Measurements from ENCODE around the gene LDHA.
A peak's percentile ranks its signal among the peaks of the same experiment; 100 is the strongest.

The LDHA gene

GRCh38 chr11:18393581-18394274, 635 bp upstream of the LDHA start:
- TF ChIP-seq REST (IDR thresholded peaks at IDR 0.05; ENCODE audit: insufficient replicate concordance, low read depth) (no peak), SPI1 (IDR thresholded peaks at IDR 0.05; ENCODE audit: borderline replicate concordance, low read depth) (no peak), CTCF (IDR thresholded peaks at IDR 0.05; ENCODE audit: insufficient read depth, low read length) (no peak), GABPA (IDR thresholded peaks at IDR 0.05; ENCODE audit: low read depth) (no peak), POLR2AphosphoS5 (IDR thresholded peaks at IDR 0.05; ENCODE audit: low read depth) (no peak)
- no peaks in the 10 kb centered on the region for H3K27me3 ChIP-seq (ENCODE audit: insufficient read depth, poor library complexity, severe bottlenecking)
- H3K27ac ChIP-seq (replicated peaks) = peak overlapping the region; percentile 94
- H3K4me3 ChIP-seq (replicated peaks; ENCODE audit: insufficient read depth, low read length) = peak overlapping the region; percentile 65
- no peak for DNase-seq (ENCODE audit: low read depth in 1 of 2, low spot score in 1 of 2)

- peak in 1 of 2 experiments; percentile 9 for DNase-seq (ENCODE audit: low read depth in 1 of 2, low spot score in 1 of 2)
- Histone ChIP-seq H3K4me3 (replicated peaks; ENCODE audit: insufficient read depth, low read length) (peak overlapping the region; percentile 65), H3K27ac (replicated peaks) (peak overlapping the region; percentile 94), H3K27me3 (ENCODE audit: insufficient read depth, poor library complexity, severe bottlenecking) (no peaks in the 10 kb centered on the region)
- TF ChIP-seq REST (IDR thresholded peaks at IDR 0.05; ENCODE audit: insufficient replicate concordance, low read depth) = no peak
- TF ChIP-seq GABPA (IDR thresholded peaks at IDR 0.05; ENCODE audit: low read depth) = no peak
Measured at GRCh38 chr11:18394928-18395734, 768 bp downstream of the LDHA start.

GRCh38 chr11:18395735-18396504, 1.6 kb downstream of the LDHA start:
- Histone ChIP-seq H3K27ac (replicated peaks) (peak overlapping the region; percentile 94), H3K4me3 (replicated peaks; ENCODE audit: insufficient read depth, low read length) (peak overlapping the region; percentile 65), H3K27me3 (ENCODE audit: insufficient read depth, poor library complexity, severe bottlenecking) (no peaks in the 10 kb centered on the region)
- TF ChIP-seq GABPA (IDR thresholded peaks at IDR 0.05; ENCODE audit: low read depth) (0 out of 2 replicates have a peak, but pooled peaks have one; percentile 6), REST (IDR thresholded peaks at IDR 0.05; ENCODE audit: insufficient replicate concordance, low read depth) (no peak), POLR2AphosphoS5 (IDR thresholded peaks at IDR 0.05; ENCODE audit: low read depth) (peak; percentile 63), CTCF (IDR thresholded peaks at IDR 0.05; ENCODE audit: insufficient read depth, low read length) (no peak)
- DNase-seq (ENCODE audit: low read depth in 1 of 2, low spot score in 1 of 2) = peak; percentile 92 to 98
